Frontal cortex (tissue), 4 donors: Measurements from ENCODE around the gene REPIN1. TPM values are rescaled to one million over a fixed set of nuclear protein-coding genes. Genes with fewer than 3 reads are reported as not detected.

ENCODE experiments used
- DNase-seq, 2 donors: peaks; one replicate each; pipeline ENCODE4 v3.0.0; 2012; ENCODE audit warnings: low spot score in 2 of 2
- FAIRE-seq: peaks from 2 replicates; lab custom pipeline; 2012; peaks lifted over from hg19 to GRCh38; lab: Jason Lieb, UNC
- total RNA-seq: library from RNA; depleted of rRNA; stranded (reverse); fragments of >200 nt; gene quantifications from one replicate; pipeline ENCODE4 v1.2.3, GENCODE V29; 2014
- donor health status: control.
- donor health status: control.
- donor health status: control.

Gene REPIN1
- total RNA-seq, 1 donor from 2014 or later, result 29.3 TPM

DNA sequence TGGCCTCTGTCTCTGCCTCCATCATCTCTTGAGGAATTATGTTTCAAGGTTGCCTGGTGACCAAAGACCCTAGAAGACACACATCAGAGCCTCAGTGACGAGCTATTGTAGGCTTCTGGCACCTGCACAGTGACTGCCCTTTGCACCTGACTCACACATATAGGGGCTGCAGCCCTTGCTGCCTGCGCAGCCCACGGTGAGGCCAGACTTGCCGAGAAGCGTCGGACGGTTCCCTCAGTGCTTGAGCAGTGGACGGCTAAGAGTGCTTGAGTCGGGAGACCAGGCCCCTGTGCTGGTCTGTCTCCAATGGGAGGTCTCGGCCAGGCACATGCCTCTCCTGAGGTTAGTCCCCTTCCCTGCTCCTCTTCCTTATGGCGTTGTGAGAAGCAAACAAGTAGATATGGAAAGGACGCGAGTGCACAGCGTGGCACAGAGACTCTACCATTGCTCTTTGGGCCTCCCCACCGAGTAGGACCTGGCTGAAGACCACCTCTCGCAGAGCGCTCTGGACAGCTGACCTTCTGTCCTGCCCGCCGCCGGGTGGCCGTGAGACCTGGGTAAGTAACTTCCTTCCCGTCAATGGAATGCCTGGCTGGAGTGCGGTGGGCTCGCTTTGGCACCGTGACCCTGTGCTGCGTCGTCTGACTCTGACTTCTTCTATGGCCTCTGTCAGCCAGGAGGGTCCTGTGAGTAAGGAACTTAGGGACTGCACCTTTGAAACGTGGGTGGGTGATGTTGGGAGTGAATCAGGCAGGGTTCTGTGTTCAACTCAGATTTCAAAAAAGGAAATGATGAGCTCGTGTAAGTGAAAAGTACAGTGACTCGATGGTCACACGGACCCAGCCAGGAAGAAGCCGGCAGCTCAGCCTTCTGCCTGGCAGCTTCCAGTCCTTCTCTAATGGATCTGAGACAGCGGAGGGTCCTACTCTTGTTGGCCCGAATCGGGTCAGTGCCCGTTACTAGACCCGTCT, 44.2 kb downstream of the REPIN1 start:
- FAIRE-seq (no peak), DNase-seq (no peak)

DNA sequence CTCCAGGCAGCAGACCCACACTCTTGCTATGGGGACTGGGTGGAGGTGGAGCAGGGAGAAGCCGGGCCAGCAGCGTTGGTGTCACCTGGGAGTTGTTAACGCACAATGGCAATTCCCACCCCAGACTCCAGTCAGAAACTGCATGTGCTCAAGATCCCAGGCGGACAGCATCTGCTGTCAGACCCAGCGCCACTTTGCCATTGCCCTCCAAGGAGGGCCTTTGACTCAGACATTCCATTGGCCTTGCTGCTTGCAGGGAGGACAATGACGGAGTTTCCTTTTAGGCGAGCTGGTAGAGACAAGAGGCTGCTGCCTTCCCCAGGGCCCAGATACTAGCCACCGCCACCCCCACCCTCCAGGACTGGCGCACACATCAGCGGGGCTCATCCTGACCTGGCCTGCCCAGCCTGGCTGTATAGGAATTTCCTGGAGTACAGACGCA, 45.0 kb downstream of the REPIN1 start:
- FAIRE-seq, result no peak
- no peak for DNase-seq

DNA sequence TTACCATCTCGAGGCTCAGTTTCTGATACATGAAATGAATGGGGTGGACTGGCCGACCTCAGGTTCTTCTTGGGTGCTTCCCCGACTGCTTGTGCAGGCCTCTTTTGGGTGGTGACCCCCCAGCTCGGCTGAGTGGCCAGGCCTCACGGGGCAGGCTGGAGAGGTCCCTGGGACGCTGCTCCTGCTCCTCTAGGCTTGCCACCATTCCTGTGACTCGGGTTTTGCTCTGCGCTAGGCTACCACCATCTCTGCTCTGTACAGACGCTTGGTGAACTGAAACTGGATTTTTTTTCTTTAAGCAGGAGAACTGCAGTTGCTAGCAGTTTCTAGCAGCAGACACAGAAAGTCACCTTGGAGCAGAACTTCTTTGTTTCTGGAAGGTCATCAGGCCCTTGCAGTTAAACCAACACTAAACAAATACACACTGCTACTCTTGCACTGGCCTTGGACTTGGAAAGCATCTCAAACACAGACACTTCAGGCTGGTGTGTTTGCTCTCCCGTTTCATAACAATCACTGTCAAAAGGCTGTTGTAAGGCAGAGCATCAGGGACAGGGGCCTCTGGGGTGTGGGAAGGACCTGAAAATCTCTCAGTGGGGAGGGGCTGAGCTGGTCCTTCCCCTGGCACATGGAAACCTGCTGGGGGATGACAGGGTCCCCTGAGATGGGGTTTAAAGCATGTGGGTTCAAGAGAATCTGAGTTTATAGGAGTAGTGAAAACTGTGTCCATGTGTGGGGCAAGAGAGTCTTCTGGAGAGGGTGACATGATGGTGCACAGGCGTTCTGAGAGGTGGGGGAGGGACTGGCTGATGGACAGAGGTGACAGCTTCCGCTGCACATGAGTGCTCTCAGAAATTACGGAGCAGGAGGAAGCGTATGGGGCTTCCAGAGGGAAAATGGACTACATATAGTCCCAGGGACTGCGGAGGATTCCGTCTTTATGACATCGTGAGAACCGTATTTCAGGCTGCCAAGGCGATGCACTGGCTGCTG, 46.8 kb downstream of the REPIN1 start:
- DNase-seq (no peak), FAIRE-seq (no peak)

DNA sequence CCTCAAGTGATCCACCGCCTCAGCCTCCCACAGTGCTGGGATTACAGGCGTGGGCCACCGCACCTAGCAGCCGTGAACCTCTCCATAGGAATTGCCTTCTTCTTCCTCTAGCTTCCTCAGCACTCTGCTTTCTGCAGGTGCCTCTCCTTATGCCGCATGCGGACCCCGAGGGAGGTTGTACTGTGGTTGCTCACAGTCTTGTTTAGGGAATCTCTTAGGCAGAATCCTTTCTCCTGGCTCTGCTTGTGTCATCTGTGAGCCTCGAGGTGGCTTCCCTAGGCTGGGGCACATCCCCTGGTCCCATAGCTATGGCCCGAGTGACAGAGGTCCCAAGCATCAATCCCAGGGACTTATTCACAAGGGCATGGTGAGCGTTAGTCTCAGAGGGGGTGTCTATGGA, 48.6 kb downstream of the REPIN1 start:
- FAIRE-seq (no peak), DNase-seq (no peak)

DNA sequence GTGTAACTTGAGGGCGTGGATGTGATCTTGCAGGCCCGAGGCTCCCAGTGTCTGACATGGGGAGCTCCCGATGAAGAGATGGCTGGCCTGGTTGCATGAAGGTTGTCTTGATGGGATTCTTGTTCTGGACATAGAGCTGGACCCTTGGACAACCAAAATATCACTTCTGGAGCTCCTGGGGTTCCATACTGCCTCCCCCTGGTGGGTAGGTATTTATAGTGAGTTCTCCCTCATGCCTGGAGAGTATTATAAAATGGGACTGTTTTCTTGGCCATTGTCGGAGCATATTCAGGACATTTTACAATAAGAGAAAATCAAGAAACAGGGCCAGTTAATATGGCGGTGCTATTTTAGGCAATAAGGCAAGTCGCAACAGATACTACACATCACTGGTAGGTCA, 49.2 kb downstream of the REPIN1 start:
- DNase-seq (no peak), FAIRE-seq (no peak)

DNA sequence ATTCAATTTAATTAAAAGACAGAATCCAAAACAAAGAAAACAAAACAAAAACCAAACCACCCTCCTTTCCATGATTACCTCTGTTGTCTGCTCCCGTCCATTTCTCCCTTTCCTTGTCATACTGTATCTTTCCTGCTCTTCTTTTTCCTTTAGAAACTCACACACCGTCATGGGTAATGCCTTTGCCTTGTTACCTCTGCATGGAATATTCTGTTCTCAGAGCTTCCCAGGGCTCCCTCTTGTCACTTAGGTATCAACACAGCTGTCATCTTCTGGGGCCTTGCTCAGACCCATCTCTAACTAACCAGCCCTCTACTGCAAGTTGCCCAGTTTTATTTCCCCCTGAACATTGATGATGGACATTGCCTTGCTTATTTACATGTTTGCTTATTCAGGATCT, 51.6 kb downstream of the REPIN1 start:
- DNase-seq, result no peak
- no peak for FAIRE-seq

DNA sequence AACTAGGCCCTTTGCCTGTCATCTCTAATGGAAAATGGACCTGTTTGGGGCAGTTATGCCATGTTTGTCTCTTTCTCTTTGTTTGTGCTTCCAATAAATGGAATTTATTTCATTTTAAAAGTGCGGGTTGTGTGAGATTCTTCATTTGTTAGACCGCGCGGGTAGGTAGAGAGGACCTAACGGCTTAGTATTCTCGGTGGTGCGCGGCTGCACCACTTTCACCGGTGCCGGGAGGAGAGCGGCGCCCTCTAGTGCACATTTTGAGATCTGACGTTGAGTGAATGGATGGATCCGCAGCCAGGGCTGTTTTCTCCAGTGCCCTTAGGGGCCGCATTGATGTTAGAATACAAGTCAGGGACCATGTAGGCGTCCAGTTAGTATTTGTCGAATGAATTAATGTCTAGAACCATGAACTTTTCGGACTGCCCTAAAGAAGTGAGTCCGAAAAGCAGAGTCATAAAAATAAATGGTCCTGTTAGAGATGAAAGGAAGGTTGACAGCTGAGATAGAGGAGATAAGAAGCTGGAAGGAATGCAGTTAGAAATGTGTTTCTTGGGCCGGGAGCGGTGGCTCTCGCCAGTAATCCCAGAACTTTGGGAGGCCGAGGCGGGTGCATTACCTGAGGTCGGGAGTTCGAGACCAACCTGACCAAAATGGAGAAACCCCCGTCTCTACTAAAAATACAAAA, 52.5 kb downstream of the REPIN1 start:
- peak; percentile 56 to 80 for DNase-seq
- FAIRE-seq, result no peak

DNA sequence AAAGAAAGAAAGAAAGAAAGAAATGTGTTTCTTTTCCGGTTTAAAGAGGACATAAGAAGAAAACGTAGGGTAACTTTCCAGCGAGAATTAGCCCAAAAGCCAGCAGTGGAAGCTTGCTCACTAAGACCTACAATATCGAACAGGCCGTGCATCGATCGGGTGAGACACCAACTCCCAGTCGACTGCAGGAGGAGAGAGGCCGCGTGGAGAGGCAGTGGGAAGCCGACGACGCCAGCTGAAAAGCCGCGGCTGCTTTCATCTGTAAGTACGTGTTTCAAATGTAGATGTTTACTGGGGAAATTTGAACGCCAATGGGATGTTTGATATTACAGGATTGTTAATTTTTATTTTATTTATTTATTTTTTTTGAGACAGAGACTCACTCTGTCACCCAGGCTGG, 53.2 kb downstream of the REPIN1 start:
- DNase-seq, result no peak

More for the DNA sequence above, 53.2 kb downstream of the REPIN1 start:
- FAIRE-seq, result no peak

Other genes with a start within 250 kb of the REPIN1 start
- 13.5 TPM for gene LRRC61, start 45.5 kb upstream of the REPIN1 start, total RNA-seq
- 5.3 TPM for gene ACTR3C, start 45.3 kb upstream of the REPIN1 start, total RNA-seq
- 6.9 TPM for gene RARRES2, start 27.2 kb upstream of the REPIN1 start, total RNA-seq
- gene ZNF775, start 10.5 kb downstream of the REPIN1 start, total RNA-seq, result 10.2 TPM
- gene GIMAP8, start 81.8 kb downstream of the REPIN1 start, total RNA-seq, result 1.6 TPM
- gene GIMAP7, start 146.1 kb downstream of the REPIN1 start, total RNA-seq, result 2.4 TPM
- 9.0 TPM for gene GIMAP4, start 198.6 kb downstream of the REPIN1 start, total RNA-seq